NT2/D1 (cell line): ENCODE results near the gene LST1.

ENCODE experiments used
- SUZ12 ChIP-seq: IDR thresholded peaks from 2 replicates; pipeline ENCODE4 v1.6.1; 2011; ENCODE audit not compliant: insufficient read length, insufficient read depth; ENCODE audit errors: extremely low read depth
- YY1 ChIP-seq: IDR thresholded peaks from 2 replicates; pipeline ENCODE4 v1.6.1; 2011; ENCODE audit not compliant: insufficient read length, insufficient read depth
- ZNF274 ChIP-seq: IDR thresholded peaks from 2 replicates; pipeline ENCODE4 v1.6.1; 2011; ENCODE audit warnings: mild to moderate bottlenecking, low read depth, low read length

- no peak for TF ChIP-seq YY1
- TF ChIP-seq ZNF274, result no peak
- TF ChIP-seq SUZ12, result no peak
Measured at GRCh38 chr6:31614075-31614619, 28.1 kb downstream of the LST1 start.
